NCI-H460 (cell line): Measurements from ENCODE around the gene PXDN. TPM values are rescaled to one million over a fixed set of nuclear protein-coding genes. Genes with fewer than 3 reads are reported as not detected.

Experiments
- DNase-seq: peaks from one replicate; pipeline ENCODE4 v3.0.0-alpha.2; 2016; ENCODE audit warnings: low read depth; ENCODE audit errors: extremely low read depth
- total RNA-seq: library from RNA; depleted of rRNA; stranded (reverse); fragments of >200 nt; shearing (Covaris generic); gene quantifications from 2 replicates; pipeline ENCODE4 v1.2.3, GENCODE V29; 2014

Gene PXDN
- total RNA-seq, 1 experiment from 2014 or later = 25.1 TPM

- DNase-seq = no peak
Measured at GRCh38 chr2:1606046-1606400, 138.3 kb downstream of the PXDN start.

DNA sequence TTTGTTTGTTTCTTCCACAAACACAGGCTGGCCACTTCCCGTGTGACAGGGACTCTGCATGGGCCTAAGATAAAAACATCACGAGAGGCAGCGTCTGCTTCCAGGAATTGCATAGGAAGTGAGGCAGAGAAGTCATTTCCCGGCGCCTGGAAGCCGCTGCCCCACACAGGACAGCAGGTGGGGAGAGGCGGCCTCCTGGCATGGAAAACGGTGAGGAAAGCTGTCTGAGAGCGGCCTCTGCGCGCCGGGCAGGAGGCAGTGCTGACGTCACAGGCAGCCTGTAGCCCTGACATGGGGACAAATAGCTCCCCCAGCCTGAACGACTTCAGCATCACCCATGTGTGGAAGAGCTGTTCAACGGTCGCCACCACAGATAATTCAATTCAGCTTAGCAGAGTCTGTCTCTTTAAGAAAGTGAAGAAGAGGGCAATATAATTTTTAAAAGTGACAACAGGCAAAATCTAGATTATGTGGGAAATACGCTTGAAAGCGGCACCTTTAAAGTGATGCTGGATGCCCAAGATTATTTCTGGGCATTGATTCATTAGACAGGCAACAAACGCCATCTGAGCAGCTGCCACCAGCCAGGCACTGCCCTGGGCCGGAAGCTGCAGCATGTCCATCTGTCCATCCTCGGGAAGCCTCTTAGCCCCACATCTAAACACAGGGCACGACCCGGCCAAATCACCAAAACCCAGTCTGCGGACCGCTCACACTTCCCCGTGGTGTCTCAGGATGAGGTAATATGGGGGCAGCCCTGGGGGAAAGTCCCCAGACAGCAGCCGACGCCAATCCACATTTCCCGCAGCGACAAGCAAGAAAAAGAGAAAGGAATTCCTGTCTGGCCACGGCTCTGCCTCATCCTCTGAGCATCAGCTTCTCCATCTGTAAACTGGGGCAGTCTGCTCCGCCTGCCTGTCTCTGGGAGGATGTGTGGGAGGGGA is 138.9 kb downstream of the PXDN start:
- DNase-seq = no peak

- no peak for DNase-seq
Measured at GRCh38 chr2:1603521-1603920, 140.8 kb downstream of the PXDN start.

GRCh38 chr2:1603059-1603458 is 141.3 kb downstream of the PXDN start:
- no peak for DNase-seq

- no peak for DNase-seq
Measured at GRCh38 chr2:1602278-1603010, 141.9 kb downstream of the PXDN start.

GRCh38 chr2:1601471-1602277 is 142.6 kb downstream of the PXDN start:
- DNase-seq = no peak

GRCh38 chr2:1601067-1601412 is 143.3 kb downstream of the PXDN start:
- DNase-seq = no peak

DNA sequence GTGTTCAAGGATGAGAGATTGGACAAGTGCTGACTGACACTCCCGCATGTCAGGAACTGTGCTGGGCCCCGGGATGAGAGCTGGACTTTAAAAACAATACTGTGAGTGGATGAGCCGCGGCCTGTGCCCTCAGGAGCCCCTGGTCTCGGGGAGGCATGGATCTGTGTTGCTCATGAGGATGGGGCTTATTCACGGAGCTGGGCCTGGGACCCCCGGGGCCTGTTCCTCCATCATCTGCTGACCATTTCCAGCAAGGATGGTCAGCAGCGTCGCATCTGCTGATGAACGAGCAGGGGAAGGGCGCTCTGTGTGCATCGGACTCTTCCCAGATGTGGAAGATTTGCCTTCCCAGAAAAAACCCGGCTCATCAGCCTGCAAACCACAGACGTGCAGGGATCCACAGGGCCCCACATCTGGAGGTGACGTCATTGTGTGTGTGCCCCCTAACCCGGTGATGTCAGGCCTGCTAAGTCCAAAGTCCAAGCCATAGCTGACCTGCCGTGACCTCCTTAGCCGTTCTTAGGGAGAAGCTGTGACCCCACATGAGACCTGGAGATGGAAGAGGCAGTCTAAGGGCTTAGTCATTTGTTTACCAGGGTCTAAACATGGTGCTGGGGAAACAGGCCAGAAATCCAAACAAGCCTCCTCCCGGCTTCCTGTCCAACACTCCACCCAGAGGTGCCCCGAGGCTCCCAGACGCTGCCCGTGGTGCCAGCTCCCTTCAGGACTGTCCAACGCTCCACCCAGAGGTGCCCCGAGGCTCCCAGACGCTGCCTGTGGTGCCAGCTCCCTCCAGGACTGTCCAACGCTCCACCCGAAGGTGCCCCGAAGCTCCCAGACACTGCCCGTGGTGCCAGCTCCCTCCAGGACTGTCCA is 143.9 kb downstream of the PXDN start:
- DNase-seq = no peak

GRCh38 chr2:1599301-1600085 is 144.8 kb downstream of the PXDN start:
- DNase-seq = no peak

DNA sequence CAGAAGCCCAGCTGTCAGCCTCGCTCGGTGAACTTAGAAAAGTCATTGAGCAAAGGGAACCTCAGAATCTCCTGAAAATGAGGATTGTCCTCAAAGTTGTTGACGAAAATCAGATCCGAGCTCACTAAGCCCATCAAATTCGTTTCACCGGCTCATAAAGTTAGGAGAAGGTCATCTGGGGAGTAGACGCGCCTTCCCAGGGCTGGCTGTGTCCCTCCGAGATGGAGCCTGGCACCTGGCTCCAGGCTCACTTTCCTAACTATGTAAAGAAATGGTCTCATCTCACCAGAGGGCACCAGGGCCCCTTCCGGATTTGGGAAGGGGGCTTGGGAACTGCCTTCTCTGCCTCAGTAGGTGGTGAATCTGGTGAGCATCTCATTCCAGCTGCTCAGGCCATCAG is 145.5 kb downstream of the PXDN start:
- no peak for DNase-seq

DNA sequence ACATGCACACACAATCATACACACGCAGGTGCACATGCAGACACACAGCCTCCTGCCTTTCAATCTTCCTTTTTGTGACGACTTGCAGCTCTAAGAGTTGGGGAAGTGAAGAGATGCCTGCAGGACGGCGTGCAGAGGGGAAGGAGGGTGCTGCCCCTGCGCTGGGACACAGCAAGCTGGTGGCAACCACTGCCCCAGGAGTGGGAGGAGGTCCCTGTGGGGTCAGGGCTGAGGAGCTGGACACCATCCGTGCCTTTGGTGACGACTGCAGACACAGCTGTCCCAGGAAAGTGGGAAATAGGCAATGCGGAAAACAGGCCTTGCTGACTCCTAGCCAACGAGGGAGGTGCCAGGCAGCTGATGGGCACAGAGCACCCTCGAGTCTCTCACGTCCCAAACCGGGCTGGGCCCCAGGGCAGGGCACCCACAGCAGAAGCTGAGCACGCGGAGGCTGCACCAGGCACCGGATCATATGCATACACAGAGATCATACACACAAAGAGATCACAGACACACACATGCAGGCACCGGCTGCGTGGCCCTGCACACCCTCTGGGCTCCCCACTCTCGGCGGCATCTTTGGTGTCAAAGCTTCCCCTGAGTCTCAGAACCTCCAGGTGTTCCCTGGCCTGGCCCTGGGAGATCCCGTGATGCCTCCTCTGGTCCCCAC is 146.1 kb downstream of the PXDN start:
- no peak for DNase-seq

DNA sequence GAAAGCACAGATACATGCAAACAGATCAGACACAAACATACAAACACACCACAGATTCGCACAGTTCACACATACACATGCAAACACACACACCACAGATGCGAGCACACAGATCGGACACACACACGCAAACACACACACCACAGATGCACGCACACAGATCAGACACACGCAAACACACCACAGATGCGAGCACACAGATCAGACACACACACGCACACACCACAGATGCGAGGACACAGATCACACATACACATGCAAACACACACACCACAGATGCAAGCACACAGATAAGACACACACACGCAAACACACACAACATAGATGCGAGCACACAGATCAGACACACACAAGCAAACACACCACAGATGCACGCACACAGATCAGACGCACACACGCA is 149.0 kb downstream of the PXDN start:
- no peak for DNase-seq

DNA sequence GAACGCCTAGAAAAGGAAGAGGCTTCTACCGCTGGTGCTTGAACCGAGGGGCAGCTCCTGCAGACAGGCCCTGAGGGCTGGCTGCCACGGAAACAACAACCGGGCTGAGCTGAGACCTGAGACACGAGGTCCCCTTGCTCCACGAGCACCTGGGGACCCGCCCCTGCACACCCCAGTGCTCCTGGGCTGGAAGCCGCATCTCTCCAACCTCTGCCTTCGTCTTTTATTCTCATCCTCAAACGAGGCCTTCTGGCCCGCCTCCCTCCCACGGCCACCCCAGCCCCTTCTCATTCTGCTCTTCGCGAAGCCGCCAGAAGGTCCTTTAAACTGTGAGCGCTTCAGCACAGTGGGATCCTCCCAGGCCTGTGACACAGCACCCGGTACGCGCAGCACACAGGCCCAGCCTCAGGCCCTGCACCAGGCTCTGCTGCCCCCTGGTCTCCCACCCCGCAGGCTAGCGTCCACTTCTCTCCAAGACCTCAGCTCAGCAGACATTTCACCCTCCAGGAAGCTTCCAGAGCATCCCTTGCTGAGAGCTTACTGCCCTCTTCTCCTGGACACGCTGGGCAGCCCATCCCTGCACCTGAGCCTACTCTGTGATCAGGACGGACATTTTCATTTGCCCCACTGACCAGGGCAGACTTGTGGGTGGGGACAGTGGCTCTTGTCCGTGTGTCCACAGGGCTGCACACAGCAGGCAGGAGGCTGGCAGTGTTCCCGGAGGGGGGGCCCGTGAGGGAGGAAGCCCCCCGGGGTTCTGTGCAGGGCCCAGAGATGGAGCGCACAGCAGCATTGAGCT is 149.7 kb downstream of the PXDN start:
- DNase-seq = no peak

DNA sequence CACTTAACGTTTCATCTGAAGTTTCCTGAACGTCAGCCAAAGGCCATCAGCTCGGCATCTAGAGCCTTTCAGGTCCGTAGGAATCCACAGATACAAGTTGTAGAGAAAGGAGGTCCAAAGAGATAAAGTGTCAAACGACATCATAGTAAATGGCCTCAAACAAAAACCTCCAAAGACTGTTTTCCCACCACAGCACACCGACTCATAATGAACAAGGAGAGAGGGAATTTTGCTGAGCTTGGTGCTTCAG is 150.3 kb downstream of the PXDN start:
- no peak for DNase-seq

DNA sequence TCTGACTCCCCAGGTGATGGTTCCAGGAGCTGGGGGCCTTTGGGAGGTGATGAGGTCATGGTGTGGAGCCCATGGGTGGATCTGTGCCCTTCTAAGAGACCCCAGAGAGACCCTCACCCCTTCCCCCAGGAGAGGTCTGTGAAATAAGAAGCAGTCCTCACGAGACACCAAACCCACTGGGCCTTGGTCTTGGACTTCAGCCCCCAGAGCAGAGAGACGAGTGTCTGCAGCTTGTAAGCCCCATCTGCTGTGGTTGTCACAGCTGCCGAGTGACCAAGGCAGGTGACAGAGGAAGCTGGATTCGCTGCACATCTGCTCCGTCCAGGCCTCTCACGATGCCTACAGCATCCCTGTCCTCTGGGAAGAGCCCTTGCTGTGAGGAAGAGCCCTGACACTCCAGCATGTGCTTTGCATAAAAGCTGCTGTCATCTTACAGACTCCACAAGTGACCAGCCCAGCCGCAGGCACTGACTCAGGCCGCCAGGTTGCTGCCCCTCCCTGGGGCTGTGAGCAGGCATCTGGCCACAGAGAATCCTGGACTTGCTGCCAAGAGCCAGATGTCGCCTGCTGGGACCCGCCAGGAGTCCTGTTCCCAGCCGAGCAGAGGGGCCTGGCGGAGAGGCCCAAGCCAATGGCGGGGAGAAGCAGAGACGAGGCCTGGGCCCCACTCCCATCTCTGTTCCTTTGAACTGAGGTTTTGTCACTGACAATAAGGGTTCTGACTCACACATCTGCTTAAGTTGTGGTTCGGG is 150.8 kb downstream of the PXDN start:
- DNase-seq = no peak

- no peak for DNase-seq
Measured at GRCh38 chr2:1591978-1592907, 152.1 kb downstream of the PXDN start.

DNA sequence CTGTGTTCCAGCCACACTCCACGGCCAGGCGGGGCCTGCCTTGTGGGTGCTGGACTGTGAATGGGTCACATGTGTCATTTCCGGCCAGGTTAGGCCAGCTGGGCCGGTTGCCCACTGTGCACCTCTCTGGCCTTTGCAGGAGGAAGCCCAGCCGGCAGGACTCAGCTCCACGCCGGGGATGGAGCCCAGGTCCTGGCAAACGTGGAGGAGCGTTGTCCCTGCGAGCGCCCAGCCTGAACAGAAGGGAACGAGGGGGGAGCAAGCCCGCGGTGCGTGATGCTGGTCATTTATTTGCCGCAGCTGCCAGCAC is 152.9 kb downstream of the PXDN start:
- DNase-seq = no peak
